H9 (cell line): ENCODE data around the gene DDTL. TPM values are rescaled to one million over a fixed set of nuclear protein-coding genes. Genes with fewer than 3 reads are reported as not detected.
"Not testable (repeated sequence)": the region's sequence is repeated elsewhere in the genome, so short reads cannot be mapped to it uniquely, and the experiment has no call there.

Experiments used
- DNase-seq: peaks from one replicate; pipeline ENCODE4 v3.0.0-alpha.2; 2017
- H2AFZ ChIP-seq: one replicate; pipeline ENCODE4 v1.6.1; 2013; ENCODE audit warnings: mild to moderate bottlenecking, low read length, control low read depth, moderate library complexity
- H2AK5ac ChIP-seq: 2 replicates; pipeline ENCODE4 v1.6.1; 2013; ENCODE audit warnings: low read length, control low read depth, mixed read lengths; ENCODE audit not compliant: insufficient read length
- H2BK120ac ChIP-seq: one replicate; pipeline ENCODE4 v1.6.1; 2013; ENCODE audit warnings: low read depth, mild to moderate bottlenecking, low read length, control low read depth, inconsistent platforms; ENCODE audit not compliant: poor library complexity, severe bottlenecking
- H2BK12ac ChIP-seq: 2 replicates; pipeline ENCODE4 v1.6.1; 2013; ENCODE audit warnings: low read length, control low read depth, mixed read lengths, low read depth; ENCODE audit not compliant: insufficient read length
- H2BK15ac ChIP-seq: 2 replicates; pipeline ENCODE4 v1.6.1; 2013; ENCODE audit warnings: low read depth, low read length, control low read depth
- H2BK20ac ChIP-seq: one replicate; pipeline ENCODE4 v1.6.1; 2013; ENCODE audit warnings: low read depth, mild to moderate bottlenecking, low read length, control low read depth, inconsistent platforms; ENCODE audit not compliant: poor library complexity, severe bottlenecking
- H2BK5ac ChIP-seq: 2 replicates; pipeline ENCODE4 v1.6.1; 2013; ENCODE audit warnings: low read length, control low read depth, mixed read lengths; ENCODE audit not compliant: insufficient read length
- H3K14ac ChIP-seq: 2 replicates; pipeline ENCODE4 v1.6.1; 2013; ENCODE audit warnings: low read length, control low read depth; ENCODE audit not compliant: insufficient read depth
- H3K18ac ChIP-seq: 2 replicates; pipeline ENCODE4 v1.6.1; 2013; ENCODE audit warnings: low read depth, mild to moderate bottlenecking, mixed read lengths, low read length, control low read depth; ENCODE audit not compliant: insufficient read length
- H3K23ac ChIP-seq: 2 replicates; pipeline ENCODE4 v1.6.1; 2013; ENCODE audit warnings: low read length, control low read depth, mixed read lengths, low read depth; ENCODE audit not compliant: insufficient read length
- H3K23me2 ChIP-seq: 2 replicates; pipeline ENCODE4 v1.6.1; 2013; ENCODE audit warnings: low read depth, mild to moderate bottlenecking, mixed read lengths, low read length, control low read depth; ENCODE audit not compliant: insufficient read length, poor library complexity, severe bottlenecking
- H3K27ac ChIP-seq: 2 replicates; pipeline ENCODE4 v1.5.1; 2013; ENCODE audit warnings: low read length, control low read depth, mixed read lengths, low read depth; ENCODE audit not compliant: insufficient read length
- H3K27me3 ChIP-seq: 2 replicates; pipeline ENCODE4 v1.6.1; 2013; ENCODE audit warnings: low read length, control low read depth, inconsistent platforms; ENCODE audit not compliant: insufficient read depth
- H3K4ac ChIP-seq: 2 replicates; pipeline ENCODE4 v1.6.1; 2013; ENCODE audit warnings: low read depth, mild to moderate bottlenecking, control low read depth, inconsistent platforms, low read length, moderate library complexity
- H3K4me1 ChIP-seq: 2 replicates; pipeline ENCODE4 v1.6.1; 2013; ENCODE audit warnings: low read length, control low read depth, inconsistent platforms; ENCODE audit not compliant: insufficient read depth
- H3K4me2 ChIP-seq: 2 replicates; pipeline ENCODE4 v1.6.1; 2013; ENCODE audit warnings: low read length, control low read depth, mixed read lengths; ENCODE audit not compliant: insufficient read length, insufficient read depth
- H3K56ac ChIP-seq: 2 replicates; pipeline ENCODE4 v1.6.1; 2013; ENCODE audit warnings: low read depth, mild to moderate bottlenecking, mixed read lengths, low read length, control low read depth; ENCODE audit not compliant: insufficient read length
- H3K79me1 ChIP-seq: 2 replicates; pipeline ENCODE4 v1.6.1; 2013; ENCODE audit warnings: low read depth, mild to moderate bottlenecking, moderate library complexity, low read length, control low read depth, inconsistent platforms; ENCODE audit not compliant: insufficient read depth, poor library complexity, severe bottlenecking
- H3K79me2 ChIP-seq: 2 replicates; pipeline ENCODE4 v1.6.1; 2013; ENCODE audit warnings: low read length, control low read depth, inconsistent platforms; ENCODE audit not compliant: insufficient read depth
- H3K9ac ChIP-seq: 2 replicates; pipeline ENCODE4 v1.6.1; 2013; ENCODE audit warnings: low read length, control low read depth, mixed read lengths; ENCODE audit not compliant: insufficient read length; ENCODE audit errors: extremely low read depth
- H3K9me3 ChIP-seq: one replicate; pipeline ENCODE4 v1.6.1; 2013; ENCODE audit warnings: low read depth, low read length, inconsistent platforms; ENCODE audit not compliant: control insufficient read depth
- H3T11ph ChIP-seq: one replicate; pipeline ENCODE4 v1.6.1; 2013; ENCODE audit warnings: mild to moderate bottlenecking, low read length, control low read depth, inconsistent platforms
- H4K20me1 ChIP-seq: one replicate; pipeline ENCODE4 v1.6.1; 2013; ENCODE audit not compliant: control insufficient read depth, insufficient read length, insufficient read depth
- H4K5ac ChIP-seq: 2 replicates; pipeline ENCODE4 v1.6.1; 2013; ENCODE audit warnings: low read depth, mild to moderate bottlenecking, mixed read lengths, low read length, control low read depth; ENCODE audit not compliant: insufficient read length
- H4K8ac ChIP-seq: replicated peaks from 2 replicates; pipeline ENCODE4 v1.6.1; 2013; ENCODE audit warnings: low read length, control low read depth, mixed read lengths, low read depth; ENCODE audit not compliant: insufficient read length
- H4K91ac ChIP-seq: 2 replicates; pipeline ENCODE4 v1.6.1; 2013; ENCODE audit warnings: low read depth, mild to moderate bottlenecking, moderate library complexity, mixed read lengths, low read length, control low read depth; ENCODE audit not compliant: insufficient read length
- H3K27ac Mint-ChIP-seq, 3 experiments: 2 replicates in 2 of 3; 3 replicates in 1 of 3; pipeline ENCODE4 v1.8.0; 2020 to 2021; ENCODE audit warnings: mixed read lengths in 3 of 3, mild to moderate bottlenecking in 1 of 3, moderate library complexity in 1 of 3
- H3K27me3 Mint-ChIP-seq: 2 replicates; pipeline ENCODE4 v1.8.0; 2021; ENCODE audit warnings: low read depth, mild to moderate bottlenecking, moderate library complexity, mixed read lengths
- H3K36me3 Mint-ChIP-seq, 3 experiments: 2 replicates in 2 of 3; 3 replicates in 1 of 3; pipeline ENCODE4 v1.8.0; 2020 to 2021; ENCODE audit warnings: low read depth in 3 of 3, mixed read lengths in 3 of 3; ENCODE audit not compliant: insufficient read depth in 1 of 3
- H3K4me1 Mint-ChIP-seq, 2 experiments: 2 replicates each; pipeline ENCODE4 v1.8.0; 2020; ENCODE audit warnings: mixed read lengths in 2 of 2
- H3K4me3 Mint-ChIP-seq, 2 experiments: 2 replicates in 1 of 2; 3 replicates in 1 of 2; pipeline ENCODE4 v1.8.0; 2020 to 2021; ENCODE audit warnings: mild to moderate bottlenecking in 2 of 2, mixed read lengths in 2 of 2, moderate library complexity in 1 of 2
- H3K9me3 Mint-ChIP-seq, 2 experiments: 2 replicates in 1 of 2; 3 replicates in 1 of 2; pipeline ENCODE4 v1.8.0; 2020; ENCODE audit warnings: mild to moderate bottlenecking in 2 of 2, mixed read lengths in 2 of 2, moderate library complexity in 1 of 2
- WGBS: extraction: QIAGEN DNeasy Blood & Tissue Kit; methylation state at CpG from one replicate; pipeline ENCODE4 v1.1.7; 2013; ENCODE audit warnings: missing lambda C conversion rate, low lambda C conversion rate, mixed read lengths; ENCODE audit not compliant: insufficient read length; ENCODE audit errors: extremely low coverage; 5-methylcytosine and 5-hydroxymethylcytosine counted together
- total RNA-seq: library from RNA; stranded (reverse); gene quantifications from 2 replicates; pipeline ENCODE4 v1.2.1, GENCODE V29; 2021

Gene DDTL
- total RNA-seq, 1 experiment from 2014 or later = not detected

- not testable (repeated sequence) for H3K56ac ChIP-seq, H3K18ac ChIP-seq, H2BK5ac ChIP-seq, H3K4ac ChIP-seq, H3K4me1 ChIP-seq, H2BK20ac ChIP-seq, H2AK5ac ChIP-seq, H3K9me3 ChIP-seq, H2BK15ac ChIP-seq, H3K23ac ChIP-seq, H4K8ac ChIP-seq, H3K4me3 Mint-ChIP-seq, H3K79me2 ChIP-seq, H4K91ac ChIP-seq, H4K20me1 ChIP-seq, DNase-seq, H4K5ac ChIP-seq, H3K4me1 Mint-ChIP-seq, H2AFZ ChIP-seq, H2BK12ac ChIP-seq, H2BK120ac ChIP-seq, H3K4me2 ChIP-seq, H3K27ac ChIP-seq, H3K9me3 Mint-ChIP-seq, H3K23me2 ChIP-seq, H3K27me3 Mint-ChIP-seq, H3K9ac ChIP-seq, H3K27me3 ChIP-seq, H3K79me1 ChIP-seq, H3T11ph ChIP-seq, H3K14ac ChIP-seq
- Mint-ChIP-seq H3K27ac (peak overlapping the region in 1 of 3 experiments; percentile 49; a peak in 1 of 7 replicates), H3K36me3 (peaks cover 46 to 74% (median 53%) of the 10 kb centered on the region in 3 experiments)
- WGBS = no CpG with 5 or more reads among the region's 13 CpGs
These were observed 45.0 kb upstream of the DDTL start for GRCh38 chr22:23921586-23922201.
